8988T (cell line): ENCODE results near the gene NEDD1.

Experiments
- DNase-seq: peaks from one replicate; pipeline ENCODE4 v3.0.0; 2011

Gene NEDD1

DNA sequence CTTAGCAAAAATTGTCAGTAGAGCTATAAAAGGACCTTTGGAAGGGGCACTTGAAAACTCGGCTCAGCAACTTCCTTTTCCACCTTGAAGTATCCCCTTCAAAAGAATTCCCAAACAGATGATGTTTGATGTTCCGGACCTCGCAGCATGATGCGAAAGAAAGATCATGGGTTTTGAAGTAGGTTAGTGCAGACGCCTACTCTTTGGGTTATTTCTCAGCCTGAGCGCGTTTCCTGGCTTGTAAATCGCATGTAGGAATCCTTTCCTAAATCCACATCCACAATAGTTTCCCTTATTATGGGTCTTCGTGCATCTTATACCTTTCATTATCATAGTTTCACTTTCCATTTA lies 584 bp upstream of the NEDD1 start:
- peak; percentile 13 for DNase-seq

DNA sequence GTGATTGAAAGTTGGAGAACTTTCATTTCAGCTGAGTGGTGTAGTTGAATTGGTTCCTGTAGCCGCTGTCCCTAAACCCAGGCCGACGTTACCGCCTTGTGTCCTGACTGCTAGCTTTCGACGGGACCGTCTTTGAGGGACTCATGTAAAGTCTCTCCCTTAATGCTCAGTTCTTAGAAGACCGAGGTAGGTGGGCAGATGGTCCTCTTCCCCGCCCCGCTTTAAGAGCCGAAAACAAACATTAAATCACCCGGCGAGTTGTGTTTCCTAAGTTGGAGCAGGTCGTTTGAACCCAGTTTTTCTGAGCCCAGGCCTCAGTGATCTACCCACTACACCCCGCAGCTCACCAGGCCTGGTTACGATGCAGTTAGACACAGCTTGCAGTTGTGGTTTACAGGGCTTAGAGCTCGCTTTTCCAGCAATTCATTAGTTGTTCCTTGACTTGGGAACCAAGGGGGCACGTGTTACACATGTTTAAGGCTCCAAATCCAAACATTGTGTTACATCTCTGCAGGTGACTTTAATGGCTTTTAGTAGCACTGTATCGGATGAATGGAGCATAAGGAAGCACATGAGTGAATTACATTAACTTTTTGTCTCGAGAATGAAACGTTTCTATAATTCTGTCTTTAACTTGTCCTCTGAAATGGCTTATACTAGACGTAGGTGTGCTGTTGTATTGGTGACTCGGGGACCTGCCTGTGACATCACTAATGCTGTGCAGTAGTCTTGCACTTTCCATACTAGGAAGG lies 790 bp downstream of the NEDD1 start:
- DNase-seq = no peak

DNA sequence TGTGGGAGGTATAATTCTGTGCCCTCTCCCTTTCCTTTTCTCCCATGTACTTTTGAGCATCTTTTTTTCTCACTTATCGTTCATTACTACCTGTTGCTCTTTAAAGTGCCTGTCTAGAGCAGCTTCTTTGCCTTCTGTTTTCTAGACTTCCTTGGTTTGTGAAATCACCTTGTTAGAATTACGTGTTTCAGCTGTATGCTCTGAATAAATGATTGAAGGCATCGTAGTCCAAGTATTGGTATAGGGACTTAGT lies 1.3 kb downstream of the NEDD1 start:
- DNase-seq = no peak

DNA sequence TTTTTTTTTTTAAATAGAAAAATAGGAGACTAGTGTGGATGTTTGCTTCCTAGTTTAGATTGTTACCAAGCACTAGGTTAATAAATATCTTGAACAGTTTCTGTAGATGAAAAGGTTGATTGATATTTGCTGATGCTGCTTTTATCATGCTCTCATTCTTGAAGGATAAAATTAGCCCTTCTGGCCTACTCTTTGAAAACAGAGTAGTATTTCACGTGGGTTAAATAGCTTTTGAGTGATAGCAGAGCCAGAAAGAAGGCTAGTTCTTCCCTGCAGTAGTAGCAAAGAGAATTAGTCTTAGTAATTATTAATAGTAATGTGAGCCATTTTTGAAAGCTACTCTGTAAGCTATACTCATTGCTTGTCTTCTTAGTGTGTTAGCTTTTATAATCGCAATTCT lies 5.2 kb downstream of the NEDD1 start:
- DNase-seq = no peak

DNA sequence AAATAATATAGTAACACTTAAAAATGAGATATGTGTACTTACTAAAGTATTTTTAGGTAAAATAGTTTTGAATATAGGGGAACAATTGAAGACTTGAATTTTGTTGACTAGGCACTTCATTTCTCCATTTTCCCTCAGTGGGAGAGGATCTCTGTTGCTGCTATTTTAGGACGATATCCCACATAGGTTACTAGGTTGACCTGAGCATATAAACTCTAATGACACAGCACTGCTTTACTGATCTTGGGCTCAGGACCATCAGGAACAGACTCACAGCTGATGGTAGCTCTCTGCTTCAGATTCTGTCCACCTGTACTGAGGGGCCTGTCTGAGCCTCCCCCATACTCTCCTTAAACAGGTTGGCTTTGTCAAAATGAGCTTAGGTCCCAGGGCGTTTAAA lies 5.9 kb downstream of the NEDD1 start:
- DNase-seq = no peak

DNA sequence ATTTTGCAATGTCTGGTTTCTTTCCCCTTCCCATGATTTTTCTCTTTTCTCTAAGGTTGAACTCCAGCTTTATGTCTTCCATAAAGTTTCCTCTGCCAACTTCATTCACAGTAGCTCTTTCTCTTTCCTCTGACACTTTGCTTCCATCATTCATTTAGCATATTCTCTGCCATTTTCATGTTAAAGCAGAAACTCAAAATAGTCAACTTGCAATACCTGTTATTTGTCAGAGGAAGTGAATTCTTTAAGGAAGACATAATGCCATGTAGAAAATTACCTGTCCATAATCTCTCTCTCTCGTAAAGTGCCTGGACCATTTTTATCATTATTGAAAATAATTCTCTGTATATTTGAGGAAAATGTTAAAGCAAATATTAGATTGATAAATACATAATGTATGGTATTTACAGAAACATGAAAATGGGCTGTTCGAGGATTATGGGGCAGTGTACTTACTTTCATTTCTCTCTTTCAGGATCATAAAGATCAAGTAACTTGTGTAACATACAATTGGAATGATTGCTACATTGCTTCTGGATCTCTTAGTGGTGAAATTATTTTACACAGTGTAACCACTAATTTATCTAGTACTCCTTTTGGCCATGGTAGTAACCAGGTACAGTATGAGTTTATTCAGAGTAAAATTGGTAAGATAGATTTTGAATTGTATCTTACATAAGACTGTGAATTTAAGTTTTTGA lies 12.6 kb downstream of the NEDD1 start:
- no peak for DNase-seq

DNA sequence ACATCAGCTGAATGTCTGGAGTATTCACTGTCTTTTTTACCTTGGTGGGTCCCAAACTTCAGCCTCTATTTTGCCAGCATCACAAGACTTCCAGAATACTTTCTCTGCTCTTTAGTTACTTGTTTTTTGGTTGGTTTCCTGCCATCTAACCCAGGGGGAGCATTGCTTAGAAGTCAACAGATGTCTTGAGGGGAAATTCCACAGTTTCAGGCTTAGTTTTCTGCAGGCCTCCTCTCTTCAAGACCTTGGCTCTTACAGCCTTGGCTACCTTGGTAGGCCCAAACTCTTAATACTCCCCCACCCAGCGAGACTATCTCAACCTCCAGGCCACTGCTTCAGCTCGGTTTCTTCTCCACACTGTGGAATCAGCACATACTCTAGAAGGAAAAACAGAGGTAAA lies 41.7 kb downstream of the NEDD1 start:
- no peak for DNase-seq

DNA sequence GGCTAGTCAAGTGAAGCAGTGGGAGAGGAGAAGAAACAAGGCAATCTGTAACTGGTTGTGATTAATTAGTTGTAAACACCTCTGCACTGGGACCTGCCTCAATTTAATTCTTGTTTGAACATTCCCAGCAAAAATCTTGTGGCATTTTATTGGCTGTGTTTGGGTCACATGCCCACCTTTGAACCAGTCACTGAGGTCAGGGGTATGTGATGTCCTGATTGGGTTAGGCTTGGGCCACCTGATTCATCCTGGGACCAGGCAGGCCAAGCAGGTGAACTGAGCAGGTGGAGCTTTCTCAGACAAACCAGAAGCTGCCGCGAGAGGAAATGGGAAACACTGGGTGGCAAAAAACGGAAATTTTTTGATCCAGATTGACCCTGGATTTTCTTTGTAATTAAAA lies 72.5 kb downstream of the NEDD1 start:
- no peak for DNase-seq

DNA sequence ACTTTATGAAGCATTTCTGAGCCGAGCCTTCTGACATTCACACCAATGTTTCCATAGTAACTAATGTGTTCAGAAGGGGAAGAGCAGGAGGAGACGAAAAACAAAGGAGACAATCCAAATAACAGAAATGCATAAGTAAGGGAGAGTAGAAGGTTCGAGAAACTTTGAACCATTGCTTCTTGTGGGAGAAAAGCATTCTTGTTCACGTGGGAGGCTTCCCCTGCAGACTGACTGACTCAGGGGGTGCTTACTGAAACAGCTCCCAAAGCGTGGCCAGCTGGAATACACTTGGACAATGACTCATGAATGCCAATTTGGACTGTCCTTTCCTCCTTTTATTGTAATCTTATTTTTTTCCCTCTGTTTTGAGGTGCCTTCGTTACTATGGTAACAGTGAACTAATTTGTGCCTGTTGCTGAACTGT lies 73.9 kb downstream of the NEDD1 start:
- no peak for DNase-seq

DNA sequence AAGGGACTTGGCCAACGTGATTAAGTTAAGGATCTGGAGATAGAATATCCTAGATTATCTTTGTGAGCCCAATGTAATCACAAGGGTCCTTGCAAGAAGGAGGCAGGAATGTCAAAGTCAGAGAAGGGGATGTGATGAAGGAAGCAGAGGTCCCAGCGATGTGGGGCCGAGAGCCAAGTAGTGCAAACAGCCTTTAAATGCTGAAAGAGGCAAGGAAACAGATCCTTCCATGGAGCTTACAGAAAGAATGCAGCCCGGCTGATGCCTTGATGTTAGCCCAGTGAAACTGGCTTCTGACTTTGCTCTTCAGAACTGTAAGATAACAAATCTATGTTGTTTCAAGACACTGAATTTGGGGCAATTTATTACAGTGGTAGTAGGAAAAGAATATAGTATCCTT lies 74.9 kb downstream of the NEDD1 start:
- DNase-seq = no peak

DNA sequence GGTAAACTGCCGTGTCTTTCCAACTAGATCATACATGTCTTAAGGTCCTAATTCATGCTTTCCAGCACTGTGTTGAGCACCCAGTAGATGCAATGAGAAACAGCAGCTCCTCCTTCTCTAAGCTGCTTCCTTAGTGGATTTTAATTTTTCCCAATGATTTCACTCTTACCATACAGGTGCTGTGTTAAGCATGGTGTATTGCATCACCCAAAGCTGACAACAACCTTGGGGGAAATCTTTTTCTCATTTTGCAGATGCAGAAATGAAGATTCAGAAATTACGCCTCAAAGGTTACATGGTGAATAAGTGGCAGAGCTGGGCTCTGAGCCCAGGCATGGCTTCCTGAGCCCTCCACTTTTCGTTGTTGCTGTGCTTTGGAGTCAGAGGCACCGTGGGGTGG lies 75.6 kb downstream of the NEDD1 start:
- no peak for DNase-seq

DNA sequence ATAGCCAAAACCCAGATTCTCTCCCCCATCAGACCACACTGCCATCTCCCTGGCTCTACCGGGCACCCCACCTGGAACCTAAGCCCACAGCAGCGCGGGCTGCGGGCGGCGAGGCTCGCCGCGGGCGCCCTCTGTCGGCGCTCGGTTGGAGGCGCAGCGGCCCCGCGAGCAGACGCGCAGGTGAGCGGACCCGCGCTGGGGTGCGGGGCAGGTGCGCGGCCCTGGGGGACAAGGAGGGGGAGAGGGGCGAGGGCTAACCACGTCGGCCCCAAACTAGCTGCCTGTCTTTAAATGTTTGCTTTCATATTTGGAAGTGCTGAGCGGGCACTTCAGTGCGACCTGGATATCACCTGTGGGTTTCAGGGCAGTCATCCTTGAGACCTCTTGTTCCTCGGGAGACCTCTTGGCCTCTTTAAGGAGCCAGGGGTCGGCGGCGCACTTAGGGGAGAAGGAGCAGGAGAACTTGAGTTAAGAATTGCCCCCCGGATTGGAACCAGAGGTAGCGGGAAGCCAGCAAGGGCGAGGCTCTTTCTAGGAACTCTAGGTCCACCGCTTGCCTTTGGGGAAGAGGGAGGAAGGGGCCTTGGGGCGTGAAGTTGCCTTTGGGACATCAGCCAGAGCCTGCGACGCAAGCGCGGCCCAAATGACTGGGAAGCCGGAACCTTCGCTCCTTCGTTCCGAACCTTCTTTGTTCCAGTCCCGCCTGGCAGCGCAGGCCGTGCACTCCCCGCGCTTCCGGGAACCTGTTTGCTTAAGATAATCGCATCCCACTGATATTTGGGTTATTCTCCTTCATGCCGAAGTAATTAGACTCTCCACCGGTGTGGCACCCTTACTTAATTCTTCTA lies 78.7 kb downstream of the NEDD1 start:
- DNase-seq = peak; percentile 43

DNA sequence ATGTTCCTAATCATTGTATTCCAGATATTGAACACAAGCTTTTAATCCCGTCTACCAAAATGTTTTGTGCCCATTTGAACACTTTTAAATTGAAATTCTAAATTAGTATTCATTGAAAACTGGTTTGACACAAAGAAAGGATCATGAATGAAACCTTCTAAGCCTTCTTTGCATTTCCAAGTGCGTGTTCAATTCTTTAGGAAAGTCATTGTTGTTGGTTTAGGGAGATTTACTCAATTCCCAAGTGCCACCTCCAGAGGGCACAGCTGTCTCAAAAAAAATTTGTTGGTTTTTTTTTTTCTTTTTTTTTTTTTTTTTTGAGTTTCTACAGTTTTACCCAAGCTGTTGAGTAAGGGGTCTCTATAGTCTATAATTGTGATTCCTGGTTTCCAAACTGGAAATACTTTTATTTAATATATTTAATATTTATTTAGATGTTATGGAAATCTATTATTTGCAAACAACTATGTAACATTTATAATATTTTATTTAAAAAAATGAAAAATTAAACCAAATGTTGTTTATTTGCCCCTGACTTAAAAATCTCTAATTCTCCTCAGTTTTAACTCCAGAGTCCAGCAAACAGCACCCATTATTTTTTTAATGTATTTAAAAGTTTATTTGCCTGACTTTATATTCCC lies 79.9 kb downstream of the NEDD1 start:
- peak; percentile 17 for DNase-seq

DNA sequence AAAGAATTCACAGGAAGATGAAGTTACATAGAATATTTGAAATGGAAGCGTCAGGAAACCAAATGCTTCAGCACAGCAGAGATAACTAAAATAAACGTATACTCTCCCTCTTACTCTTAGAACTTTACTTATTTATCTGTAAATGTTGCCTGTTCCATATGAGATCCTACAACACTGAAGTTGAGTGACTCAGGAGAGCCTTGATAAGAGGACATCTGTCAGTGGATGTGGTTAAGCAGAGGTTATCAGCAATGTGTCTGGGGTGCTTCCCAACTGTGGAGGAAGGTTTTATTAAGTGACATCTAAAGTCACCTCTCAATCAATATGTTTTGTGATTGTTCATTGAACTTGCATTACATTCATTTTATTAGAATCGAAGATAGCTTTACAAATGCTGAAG lies 81.9 kb downstream of the NEDD1 start:
- no peak for DNase-seq

DNA sequence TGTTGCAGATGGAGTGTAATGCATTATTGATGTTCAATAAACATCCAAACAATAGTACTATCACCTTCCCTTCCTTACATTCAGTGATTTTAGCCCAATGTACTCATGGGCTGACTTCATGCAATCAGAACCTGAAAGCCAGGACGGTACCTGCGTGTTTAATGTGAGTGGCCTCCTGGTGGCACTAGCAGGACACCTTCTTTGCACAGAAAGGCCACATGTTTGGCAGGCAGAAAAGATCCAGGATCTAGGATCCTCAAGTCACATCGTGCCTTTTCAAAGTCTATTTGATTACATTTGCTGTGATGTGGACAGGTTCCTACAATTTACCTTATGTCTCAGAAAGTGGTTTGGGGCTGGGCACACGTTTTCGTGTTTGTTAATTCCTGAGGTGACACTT lies 82.9 kb downstream of the NEDD1 start:
- no peak for DNase-seq

DNA sequence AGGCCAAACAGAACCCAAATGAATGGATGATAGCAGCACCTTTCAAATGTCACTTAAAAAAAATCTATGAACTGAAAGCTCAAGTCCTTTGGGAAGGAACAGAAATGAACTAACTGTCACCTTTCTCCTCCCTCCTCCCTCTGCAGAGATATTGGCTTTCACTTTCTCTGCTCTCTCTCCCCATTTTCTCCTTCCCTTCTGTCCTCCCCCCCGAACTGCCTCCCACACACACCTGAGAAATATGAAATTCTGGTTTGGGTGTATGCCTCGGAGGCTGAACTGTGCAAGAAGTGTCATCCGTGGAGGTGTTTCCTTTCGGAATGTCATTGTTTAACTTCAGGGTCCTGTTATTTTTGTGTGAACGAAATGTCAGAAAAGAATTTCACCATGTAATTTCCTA lies 87.8 kb downstream of the NEDD1 start:
- no peak for DNase-seq

DNA sequence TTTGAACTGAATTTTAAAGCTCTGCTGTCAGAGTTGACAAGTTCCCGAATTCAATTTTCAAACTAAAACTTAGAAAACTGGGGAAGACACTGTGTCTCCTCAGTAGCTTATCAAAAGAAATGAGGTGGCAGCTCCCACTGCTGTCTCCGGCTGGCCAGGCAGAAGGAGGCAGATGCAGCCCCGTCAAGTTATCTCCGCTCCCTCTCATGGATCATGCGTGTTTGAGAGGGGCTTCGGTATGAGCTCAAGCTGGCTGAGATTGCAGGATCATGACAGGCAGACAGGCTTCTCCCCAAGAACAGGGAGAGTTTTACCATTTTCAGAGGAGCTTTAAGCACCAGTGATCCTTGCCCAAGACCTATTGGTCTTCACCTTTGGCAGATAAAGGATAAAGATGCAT lies 88.8 kb downstream of the NEDD1 start:
- no peak for DNase-seq

DNA sequence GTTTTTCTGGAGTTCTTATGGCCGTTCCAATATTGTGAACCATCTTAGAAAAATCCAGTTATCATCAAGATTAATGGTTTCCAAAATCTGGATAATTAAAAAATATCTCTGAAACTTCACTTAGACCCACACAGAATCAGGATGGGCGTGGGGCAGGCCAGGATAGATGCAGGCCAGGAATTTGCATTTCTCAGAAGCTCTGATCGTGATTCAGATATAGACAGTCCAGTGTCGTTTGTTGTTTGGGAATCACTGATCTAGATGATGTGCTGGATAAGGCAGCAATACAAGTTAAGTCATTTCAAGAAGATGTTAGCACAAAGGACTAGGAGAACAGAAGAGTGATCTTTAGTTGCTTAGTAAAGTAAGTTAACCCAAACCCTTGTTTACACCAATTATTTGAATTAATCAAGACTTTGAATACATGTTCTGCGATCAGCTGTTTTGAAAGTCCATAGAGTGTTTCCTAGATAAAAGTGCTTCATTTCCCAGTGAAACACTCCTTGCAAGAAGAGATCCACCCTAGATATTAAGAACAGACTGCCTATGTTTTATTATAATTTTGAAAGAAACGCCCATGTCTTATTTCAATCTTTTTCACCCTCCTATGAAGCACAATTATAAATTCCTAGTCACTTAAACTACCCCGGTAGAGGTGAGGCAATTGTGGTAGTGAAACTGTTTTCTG lies 90.9 kb downstream of the NEDD1 start:
- no peak for DNase-seq

DNA sequence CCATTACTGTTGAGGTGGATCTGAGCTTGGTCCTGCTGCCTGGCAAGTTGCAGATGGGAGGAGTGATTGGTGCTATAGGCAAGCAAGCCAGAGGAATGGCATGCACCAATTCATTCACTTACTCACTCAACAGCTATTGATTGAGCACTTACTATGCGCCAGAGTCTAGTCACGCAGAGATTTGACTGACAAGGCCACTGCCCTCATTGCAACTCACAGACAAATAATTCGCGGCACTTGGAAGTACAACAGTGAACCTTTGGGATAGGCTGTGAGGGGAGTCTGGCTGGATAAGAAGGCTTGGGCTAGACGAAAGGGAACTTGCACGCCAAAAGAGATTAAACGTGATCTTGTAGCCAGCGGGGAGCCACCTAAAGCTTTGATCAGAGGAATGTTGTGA lies 96.2 kb downstream of the NEDD1 start:
- no peak for DNase-seq
